Measurements from ENCODE around the gene PRADC1.

GRCh38 chr2:73262108-73262651 is 29.1 kb upstream of the PRADC1 start:
- TF ChIP-seq CTCF (IDR thresholded peaks at IDR 0.05) = no peak
- TF ChIP-seq POLR2AphosphoS5 (IDR thresholded peaks at IDR 0.05) = no peak

Data from esophagus muscularis mucosa (tissue), 3 donors.